ENCODE data around the gene INVS.

- TF ChIP-seq CTCF (IDR thresholded peaks at IDR 0.05; ENCODE audit: low read depth, low read length, poor library complexity, severe bottlenecking) (no peak), EZH2phosphoT487 (IDR thresholded peaks at IDR 0.05; ENCODE audit: borderline replicate concordance, low read length) (no peak)
These were observed 210.0 kb downstream of the INVS start for GRCh38 chr9:100308965-100309564.
